Measurements from ENCODE around the gene CD69.

CD69 gene

GRCh38 chr12:9760699-9761418 lies at the start of gene CD69:
TSS of gene CD69 (minus strand) at chr12:9760901. CDS start at chr12:9760820, 81 bp downstream.
- no peak for DNase-seq

- DNase-seq, result no peak
These were observed 49.2 kb upstream of the CD69 start for GRCh38 chr12:9809866-9810265.

GRCh38 chr12:9809338-9809737 lies 48.6 kb upstream of the CD69 start:
- no peak for DNase-seq

GRCh38 chr12:9808504-9808903 lies 47.8 kb upstream of the CD69 start:
- DNase-seq, result no peak

GRCh38 chr12:9806714-9807113 lies 46.0 kb upstream of the CD69 start:
- DNase-seq, result no peak

GRCh38 chr12:9805883-9806282 lies 45.2 kb upstream of the CD69 start:
- no peak for DNase-seq

- no peak for DNase-seq
These were observed 39.3 kb upstream of the CD69 start for GRCh38 chr12:9799961-9800360.

- no peak for DNase-seq
These were observed 37.3 kb upstream of the CD69 start for GRCh38 chr12:9797722-9798619.

GRCh38 chr12:9796971-9797370 lies 36.3 kb upstream of the CD69 start:
- DNase-seq, result no peak

GRCh38 chr12:9796346-9796745 lies 35.6 kb upstream of the CD69 start:
- DNase-seq, result no peak

GRCh38 chr12:9795945-9796344 lies 35.2 kb upstream of the CD69 start:
- DNase-seq, result no peak

- DNase-seq, result no peak
These were observed 33.9 kb upstream of the CD69 start for GRCh38 chr12:9794484-9795093.

- DNase-seq, result no peak
These were observed 33.2 kb upstream of the CD69 start for GRCh38 chr12:9793779-9794395.

GRCh38 chr12:9792961-9793617 lies 32.4 kb upstream of the CD69 start:
- DNase-seq, result no peak

- no peak for DNase-seq
These were observed 31.6 kb upstream of the CD69 start for GRCh38 chr12:9792185-9792900.

GRCh38 chr12:9786726-9787717 lies 26.3 kb upstream of the CD69 start:
- no peak for DNase-seq

- DNase-seq, result no peak
These were observed 24.1 kb upstream of the CD69 start for GRCh38 chr12:9784816-9785215.

GRCh38 chr12:9784326-9784725 lies 23.6 kb upstream of the CD69 start:
- DNase-seq, result no peak

- no peak for DNase-seq
These were observed 22.1 kb upstream of the CD69 start for GRCh38 chr12:9782547-9783382.

- DNase-seq, result no peak
These were observed 20.7 kb upstream of the CD69 start for GRCh38 chr12:9781360-9781759.

All from GOT3 (cell line).